GM19351 (cell line): ENCODE measurements around the gene ANAPC13.
A peak's percentile ranks its signal among the peaks of the same experiment; 100 is the strongest.

Source experiments
- ATAC-seq: cut with Tn5 transposase; IDR thresholded peaks from one replicate; pipeline ENCODE4 v1.9.1; 2021; ENCODE audit warnings: mild to moderate bottlenecking, moderate library complexity; ENCODE audit not compliant: unreplicated experiment

Gene ANAPC13

DNA sequence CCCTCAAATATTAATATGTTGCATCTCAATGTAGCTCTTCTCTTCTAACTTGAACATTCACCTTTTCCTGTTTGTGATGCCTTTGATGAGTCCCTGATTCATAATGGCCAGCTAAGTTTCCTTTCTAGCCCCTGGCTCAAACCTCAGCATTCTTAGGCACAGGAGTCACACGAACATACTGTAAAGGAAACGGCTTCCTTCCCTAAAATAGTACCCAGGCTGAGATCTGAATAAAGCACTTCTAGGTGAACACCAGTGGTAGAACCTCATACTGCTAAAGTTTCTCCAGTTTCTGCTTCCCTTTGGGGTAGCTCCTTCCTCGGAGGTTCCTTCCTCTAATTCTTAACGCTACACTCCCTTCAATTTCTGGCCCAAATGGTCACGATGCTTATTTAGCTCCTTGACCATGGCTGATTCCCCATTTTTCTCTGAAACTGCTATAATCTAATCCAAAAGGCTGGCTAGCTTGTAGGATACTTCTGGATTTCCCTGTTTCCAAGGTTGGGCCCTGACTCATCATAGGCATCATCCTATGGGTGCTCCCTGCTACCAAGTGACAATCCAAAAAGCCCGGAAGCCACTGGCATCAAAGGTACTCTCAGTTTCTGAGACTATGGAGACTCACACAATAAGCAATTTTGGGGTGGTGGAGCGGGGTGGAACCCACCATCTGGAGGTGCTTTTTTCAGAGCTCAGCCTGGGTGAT is 2.4 kb downstream of the ANAPC13 start:
- no peak for ATAC-seq

DNA sequence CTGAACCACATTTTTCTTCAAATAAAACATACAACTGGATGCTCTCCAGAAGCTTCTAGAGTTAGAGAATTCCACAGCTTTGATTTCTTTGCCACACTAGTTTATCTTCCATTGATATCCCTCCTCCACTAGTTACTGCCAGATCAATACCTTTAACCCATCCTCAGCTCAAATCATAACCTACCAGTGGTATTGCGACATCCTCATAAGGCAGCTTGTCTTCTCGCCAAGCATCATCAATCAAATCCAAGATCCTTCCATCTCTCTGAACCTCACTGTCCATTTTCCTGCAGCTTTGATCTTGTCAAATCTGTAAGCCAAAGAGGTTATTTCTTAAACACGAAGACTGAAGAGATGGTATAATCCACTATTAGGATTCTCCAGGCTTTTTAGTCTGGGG is 3.2 kb downstream of the ANAPC13 start:
- no peak for ATAC-seq

DNA sequence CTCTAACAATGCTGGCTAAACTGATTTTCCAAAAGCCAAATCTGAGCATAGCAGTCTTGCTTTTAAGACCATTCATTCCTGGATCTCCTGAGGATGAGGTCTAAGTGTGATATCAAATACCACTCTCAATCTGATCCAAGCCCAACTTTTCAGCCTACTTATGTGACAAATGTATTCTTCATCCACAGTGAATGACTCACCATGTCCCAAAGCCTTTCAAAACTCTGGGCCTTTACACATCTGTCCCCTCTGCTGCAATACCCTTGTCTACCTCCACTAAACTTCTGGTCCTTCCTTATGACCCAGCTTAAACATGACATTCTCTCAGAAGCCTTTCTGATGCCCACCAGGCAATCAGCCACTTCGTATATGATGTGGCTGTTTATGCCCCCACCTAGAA is 4.6 kb downstream of the ANAPC13 start:
- ATAC-seq = no peak

DNA sequence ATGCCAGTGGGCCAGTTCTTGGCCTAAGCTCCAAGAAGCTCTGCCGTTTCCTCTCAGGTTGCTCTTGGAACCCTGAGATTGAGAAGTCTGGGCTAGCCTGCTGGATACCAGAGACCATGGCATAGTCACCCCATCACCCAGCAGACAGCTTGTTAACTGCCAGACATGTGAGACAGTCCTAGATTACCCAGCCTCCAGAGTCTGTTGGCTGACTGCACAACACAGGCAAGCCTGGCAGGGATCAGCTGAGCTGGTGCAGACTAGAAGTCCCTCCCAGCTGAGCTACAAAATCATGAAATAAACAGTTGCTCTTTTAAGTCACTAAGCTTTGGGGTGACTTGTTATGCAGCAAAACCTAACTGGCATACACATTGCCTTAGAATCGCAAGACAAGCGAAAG is 5.2 kb downstream of the ANAPC13 start:
- no peak for ATAC-seq

DNA sequence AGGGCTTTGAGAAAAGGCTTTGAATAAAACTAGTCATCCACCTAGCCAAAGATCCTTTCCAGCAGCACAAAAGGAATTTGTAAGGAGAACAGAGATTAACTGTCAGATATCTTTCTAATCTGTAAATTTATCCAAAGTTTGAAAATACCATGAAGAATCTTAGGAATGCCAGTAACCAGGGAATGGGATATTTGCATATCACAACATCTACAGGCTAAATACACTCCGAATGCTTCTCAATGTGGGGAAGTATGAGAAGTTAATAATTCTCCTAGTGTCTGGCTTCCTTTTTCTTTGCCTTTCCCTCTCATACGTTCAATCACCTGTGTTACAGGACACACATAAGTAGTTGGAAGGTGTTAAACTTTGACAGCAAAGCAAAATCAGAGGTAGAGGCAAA is 7.8 kb downstream of the ANAPC13 start:
- no peak for ATAC-seq

DNA sequence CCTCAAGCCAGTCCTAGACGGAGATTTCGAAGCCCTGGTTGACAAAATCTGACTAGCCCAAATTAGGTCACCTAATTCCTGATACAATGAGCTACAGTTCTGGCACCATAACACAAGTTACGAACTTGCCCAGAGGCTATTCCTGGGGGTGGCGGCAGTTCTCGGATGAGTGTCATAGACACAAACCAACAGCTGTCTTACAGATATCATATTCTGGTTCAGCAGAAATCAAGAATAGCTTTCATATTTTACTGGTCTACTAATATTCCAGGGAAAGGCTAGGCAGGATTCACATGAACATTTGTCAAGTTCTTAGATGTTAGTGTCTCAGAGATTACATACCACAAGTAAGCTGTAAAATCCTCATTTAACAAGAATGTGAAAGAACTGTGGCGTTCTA is 8.8 kb downstream of the ANAPC13 start:
- ATAC-seq = no peak

DNA sequence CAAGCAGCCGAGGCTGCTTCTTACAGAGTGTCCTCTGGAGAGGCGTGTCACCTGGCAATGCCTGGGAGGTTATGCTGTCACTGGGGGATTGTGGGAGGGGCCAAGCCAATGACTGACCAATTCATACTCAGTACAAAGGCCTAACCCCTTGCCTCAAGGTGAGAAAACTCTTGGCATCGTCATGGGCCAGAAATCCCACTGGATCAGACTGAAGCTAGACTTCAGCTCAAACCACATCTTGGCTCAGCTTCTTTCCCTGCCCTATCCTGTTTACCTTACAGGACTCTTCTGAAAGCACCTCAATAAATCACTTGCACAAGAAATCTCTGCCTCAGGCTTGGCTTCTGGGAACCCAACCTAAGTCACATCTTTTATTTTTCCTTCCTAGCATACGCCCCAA is 9.5 kb downstream of the ANAPC13 start:
- no peak for ATAC-seq

DNA sequence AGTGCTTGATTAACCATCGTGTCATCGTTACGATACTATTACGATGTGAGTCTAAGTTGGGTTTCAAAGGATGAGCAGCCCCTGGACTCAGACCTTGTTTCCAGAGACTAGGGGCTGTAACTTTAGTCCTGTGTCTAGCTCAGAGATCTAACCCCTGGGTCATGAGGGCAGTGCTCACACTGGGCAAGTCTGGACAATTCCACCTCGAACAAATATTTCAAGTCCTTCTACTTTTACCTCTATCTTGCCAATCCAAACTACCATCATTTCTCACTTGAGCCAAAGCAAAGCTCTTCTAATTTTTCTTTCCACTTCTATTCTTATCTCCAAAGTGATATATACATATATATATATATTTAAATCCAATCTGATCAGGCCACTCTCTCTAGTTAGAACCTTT is 10.8 kb downstream of the ANAPC13 start:
- ATAC-seq = no peak

DNA sequence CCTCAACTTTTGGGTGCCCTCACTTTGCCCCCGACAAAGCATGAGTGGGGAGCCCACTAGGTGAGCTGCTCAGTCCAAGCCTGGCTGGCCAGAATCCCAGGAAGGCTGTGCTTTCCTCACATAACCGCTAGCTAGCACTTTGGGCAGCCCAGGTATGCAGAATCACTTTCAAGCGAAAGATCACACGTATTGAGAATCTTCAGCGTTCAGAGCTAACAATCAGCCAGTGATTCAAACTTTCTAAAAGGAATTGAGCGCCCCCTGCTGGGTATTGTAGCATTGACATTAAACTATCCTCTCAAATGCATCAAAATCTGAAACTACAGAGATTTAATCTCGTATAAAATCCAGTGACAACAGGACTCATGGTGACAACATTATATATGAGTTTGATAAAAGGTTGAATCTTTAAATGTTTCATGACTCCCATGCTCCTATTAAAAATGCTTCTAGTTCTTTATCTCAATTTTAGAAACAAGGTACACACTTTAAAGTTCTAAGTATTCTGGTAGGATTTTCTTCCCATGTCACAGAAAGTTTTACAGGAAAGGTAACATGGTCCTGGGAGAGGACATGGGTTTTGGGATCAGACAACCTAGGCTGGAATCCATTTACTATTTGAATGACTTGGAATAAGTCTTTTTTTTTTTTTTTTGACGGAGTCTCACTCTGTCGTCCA is 11.8 kb downstream of the ANAPC13 start:
- ATAC-seq = peak; percentile 65

DNA sequence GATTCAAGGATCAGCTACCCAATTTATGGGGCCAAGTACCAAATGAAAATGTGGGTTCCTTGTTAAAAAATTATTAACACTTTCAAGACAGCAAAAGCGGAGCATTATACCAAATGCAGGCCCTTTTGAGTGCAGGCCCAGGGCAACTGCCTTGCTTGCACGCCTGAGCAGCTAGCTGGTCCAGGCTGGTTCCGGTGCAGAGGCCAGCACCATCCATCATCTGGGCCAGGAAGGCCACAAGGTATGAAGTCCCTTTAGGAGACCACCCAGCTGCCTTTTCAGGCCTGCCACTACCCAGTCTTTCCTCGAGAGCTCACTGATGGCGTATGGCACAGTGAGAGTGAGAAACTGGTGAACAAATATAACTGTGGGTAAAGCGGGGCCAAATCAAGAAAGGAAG is 13.0 kb downstream of the ANAPC13 start:
- ATAC-seq = no peak

DNA sequence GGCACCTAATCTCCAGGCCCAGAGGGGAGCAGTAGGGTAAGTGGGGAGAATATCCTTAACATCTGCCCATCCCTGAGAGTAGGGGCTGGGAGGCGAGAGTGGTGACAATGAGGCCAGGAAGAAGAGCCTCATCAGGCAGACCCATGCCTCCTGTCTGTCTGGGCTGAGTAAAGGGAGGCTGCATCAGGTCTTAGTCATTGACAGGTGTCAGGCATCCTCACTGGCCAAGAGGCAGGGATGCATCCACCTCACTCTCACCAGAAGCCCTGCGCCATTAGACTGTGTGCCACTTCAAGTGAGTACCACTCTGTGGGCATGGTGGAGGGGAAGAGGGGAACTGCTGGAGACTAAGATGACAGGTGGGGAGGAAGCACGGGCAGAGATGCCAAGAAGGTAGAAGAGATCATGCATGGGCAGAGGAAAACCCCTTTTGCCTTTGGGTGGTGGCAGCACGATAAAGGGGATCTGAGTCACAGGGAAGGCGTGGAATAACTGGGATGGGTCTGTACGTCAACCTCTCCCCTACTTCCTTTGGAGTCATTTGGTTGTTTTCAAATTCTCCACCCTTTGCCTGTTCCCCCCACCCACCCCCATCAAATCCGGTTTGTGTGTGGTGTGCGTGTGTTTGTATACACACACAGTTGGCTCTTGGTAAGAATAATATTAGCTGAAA is 14.1 kb downstream of the ANAPC13 start:
- no peak for ATAC-seq

DNA sequence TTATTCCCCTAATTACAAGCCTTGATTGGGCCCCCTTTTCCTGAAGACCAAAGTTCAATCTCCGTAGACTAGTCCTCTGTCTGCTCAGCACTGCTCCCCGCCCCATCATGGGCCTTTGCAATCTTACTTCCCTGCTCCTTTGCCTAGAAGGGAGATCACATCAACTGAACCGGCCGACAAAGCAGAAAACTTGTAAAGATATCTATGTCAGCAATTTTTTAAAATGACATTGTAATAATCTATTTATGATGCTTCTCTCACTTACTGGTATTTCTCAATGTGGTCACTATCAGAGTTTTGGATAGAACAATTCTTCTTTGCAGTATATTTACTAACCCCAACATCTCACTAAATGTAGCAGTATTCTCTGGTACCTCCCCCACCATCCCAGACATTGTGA is 17.3 kb downstream of the ANAPC13 start:
- ATAC-seq = no peak

DNA sequence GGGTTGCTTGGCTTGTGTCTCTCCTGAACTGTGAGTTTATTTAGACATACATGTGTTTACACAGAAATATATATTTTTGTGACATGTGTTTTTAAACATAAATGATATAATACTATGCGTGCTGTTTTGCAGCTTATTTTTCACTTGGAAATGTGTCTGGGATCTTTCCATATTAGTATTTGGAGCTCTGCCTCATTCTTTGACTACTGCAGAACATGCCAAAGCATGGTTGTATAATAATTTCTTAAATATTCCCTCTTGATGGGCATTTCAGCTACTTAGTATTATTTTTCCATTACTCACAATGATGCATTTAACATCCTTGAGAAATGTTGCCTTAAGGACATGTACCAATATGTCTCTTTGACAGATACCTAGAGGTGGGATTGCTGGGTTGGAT is 19.5 kb downstream of the ANAPC13 start:
- no peak for ATAC-seq

DNA sequence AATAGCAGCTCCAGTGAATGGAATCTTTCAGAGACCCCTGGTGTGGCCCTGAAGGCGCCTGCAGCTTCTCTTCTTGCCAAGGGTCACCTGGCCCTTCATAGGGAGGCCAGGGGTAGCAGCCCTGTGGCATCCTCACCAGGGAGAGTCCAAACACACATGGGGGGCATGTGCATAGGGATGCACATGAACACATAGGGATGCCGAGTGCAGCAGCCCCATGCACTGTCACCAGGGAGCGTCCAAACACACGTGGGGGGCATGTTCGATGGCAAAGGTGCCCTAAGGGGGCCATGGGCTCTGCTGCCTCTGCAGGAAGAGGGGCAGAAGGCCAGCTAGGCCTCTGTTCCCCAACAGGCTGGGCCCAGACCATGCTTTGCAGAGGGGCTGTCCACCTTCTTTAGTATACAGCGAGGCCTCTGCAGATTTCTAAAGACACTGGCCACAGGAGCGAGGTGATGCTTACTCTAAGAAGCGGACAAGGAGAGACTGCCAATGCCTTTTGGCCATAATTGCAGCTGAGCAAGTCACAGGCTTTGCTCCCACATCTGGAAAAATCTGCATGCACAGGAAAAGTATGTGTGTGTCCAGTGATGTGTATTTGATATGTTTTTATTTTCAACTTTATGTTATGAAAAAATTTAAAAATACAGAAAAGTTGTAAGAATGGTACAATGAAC is 21.0 kb downstream of the ANAPC13 start:
- no peak for ATAC-seq

DNA sequence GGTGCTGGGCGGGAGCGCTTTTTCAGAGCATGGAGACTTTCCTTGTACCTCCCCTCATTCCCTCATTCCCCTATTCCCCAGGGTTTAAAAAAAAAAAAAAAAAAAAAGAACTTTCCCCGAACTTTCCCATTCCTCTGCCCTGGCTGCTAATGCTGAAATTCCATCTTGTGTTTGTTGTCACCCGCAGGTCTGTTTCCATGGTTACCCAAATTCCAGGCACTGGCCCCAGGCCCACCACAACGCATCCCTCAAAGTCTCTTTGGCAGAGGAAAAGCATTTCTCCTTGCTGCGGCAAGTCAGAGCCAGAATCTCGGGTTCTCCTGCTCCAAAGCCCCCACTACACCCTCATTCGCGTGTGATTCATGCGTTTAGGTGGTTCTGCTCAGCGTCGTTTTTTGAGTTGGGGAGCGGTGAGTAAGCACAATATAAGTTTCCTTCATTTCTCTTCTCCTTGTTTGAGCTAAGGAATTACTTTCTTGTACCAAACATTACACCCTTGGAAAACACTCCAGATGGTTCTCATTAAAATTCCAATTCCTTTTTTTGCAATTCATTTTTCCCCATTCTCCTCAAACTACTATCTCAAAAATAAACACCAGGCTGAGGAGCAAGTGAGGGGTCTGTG is 21.6 kb downstream of the ANAPC13 start:
- ATAC-seq = no peak

DNA sequence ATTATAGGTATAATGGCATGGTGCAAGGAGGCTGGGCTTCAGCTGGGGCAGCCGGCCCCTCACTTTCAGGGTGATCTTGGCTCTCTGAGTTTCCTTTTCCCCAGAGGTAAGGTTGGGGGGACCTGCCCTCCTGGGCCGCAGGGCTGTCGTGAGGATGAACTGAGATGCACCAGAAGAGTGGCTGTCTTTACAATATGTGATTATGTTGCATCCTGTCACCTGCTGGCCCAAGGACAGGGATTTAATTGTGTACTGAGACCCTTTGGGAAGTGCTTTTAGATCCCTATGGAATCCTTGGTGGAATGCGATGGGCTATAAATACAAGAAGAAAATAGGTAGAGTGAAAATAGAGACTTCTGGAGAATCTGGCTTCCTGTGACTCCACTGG is 22.1 kb downstream of the ANAPC13 start:
- ATAC-seq = no peak

DNA sequence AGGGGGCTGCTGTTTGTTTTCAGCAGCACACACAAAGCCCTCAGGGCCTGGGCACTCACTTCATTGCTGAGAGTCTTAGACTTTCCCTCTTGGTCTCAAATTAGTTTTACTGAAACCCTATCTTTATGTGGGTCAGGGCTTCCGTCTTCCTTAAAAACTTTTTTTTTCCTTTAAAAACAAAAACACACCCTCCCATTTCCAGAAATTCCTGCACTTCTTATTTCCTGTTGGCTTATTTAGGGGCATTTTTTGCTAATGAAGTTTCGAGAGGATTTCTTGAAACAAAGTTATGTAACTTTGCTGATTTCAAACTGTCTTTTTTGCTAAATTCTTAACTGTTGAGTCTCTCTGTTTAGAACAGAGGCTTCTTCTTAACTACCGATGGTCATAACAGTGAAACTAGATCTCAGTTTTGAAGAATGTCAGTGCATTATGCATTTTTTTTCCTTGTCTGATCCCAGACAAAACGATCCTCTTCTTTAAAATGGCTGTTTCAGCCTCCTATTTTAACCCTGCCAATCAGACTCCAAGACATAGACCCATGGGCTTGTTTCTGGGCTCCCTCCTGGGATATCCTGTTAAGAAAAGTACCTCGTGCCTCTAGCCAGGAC is 23.3 kb downstream of the ANAPC13 start:
- ATAC-seq = no peak

DNA sequence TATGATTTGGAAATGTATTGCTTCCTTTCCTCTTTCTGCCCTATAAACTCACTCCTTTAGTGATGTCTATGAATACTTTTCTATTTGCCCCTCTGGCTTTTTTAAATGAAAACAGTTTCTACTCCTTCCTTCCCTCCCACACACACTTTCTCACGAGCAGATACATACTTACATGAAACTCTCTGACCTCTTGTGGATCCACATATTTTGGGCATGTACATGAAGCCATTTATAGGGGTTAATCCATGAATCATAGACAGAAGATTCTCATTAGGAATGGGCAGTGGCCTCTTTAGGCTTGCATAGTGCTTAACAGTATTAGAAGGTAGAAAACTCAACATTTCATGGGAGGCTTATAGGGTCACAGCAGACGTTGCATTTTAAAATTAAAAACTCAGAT is 24.8 kb downstream of the ANAPC13 start:
- ATAC-seq = no peak

DNA sequence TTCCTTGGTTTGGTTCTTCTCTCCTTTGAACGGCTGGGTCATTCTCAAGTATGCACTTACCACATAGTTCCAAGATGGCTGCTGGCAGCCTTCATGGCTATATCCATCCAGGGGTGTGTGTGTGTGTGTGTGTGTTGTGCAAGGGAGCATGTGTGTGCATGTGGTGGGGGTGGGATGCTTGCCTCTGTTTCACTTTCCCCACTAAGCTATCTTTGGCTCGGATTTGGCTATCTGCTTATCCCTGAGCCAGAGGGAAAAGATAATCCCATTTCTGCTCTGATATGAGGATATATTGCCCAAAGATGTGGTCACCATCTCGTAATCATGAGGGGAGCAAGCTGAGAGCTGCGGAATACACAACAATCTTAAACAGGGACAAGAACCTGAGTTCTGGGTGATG is 26.2 kb downstream of the ANAPC13 start:
- ATAC-seq = no peak

DNA sequence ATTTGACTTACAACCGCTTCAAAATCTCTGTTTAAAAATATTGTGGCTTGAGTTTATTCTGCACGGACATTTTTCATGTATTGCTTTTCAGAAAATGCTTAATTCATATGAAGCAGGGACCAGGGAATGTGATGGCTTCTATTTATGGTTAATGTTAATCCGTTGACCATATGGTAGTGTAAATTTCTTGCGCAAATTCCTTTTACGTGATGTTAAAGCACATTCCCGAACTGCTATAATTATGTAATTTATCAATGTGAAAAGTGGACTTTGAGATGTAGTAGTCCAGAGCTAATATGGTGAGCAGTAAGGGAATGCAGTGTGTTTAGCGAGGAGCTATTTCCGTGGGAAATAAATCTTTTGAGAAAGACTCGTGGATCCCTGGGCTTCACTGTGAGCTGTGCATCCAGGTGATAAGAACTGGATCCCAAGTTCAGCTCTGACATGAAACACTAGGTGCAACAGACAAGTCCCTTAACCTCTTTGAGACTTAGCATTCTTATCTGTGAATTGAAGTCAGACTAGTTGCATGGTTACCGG is 27.3 kb downstream of the ANAPC13 start:
- ATAC-seq = no peak
